EH (cell line): ENCODE measurements around the gene ZBTB20.

Source experiments
- DNase-seq: peaks from one replicate; pipeline ENCODE4 v3.0.0-alpha.2; 2015; ENCODE audit warnings: low read depth

ZBTB20 gene

DNA sequence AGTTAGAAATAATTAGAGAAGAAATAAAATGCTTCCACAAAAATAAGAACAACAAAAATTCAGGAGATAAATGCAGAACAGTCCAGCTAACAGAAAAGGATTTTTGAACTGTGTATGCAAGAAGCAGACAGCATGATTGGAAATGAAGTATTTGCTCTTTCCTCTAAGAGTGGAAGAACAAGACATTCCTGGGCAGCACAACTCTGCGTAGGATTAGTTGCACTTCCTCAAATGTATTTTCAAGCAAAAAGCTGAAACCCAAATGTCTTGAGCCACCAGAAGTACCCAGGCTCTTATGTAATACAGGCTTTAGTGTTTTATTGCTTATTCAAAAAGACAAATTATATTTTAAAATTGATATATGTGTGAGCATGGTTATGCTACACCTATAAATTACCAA, 127.2 kb downstream of the ZBTB20 start:
- no peak for DNase-seq

DNA sequence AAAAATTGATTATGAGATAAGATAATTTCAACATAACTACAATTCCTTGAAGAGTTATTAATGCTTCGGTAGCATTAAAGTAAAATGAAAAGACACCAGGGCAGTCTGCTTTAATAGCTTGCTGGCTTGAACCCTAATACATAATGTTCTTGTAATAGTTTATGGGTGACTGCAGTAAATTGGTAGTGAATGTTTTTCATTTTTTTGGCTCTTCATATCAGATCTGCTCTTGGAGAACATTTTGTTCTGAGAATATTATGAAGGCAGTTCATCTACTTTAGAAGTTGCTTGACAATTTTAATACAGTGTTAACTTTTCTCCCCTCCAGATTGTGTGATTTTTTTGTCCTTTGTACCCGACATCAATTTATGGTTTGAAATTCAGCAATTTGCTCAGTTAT, 128.4 kb downstream of the ZBTB20 start:
- no peak for DNase-seq

DNA sequence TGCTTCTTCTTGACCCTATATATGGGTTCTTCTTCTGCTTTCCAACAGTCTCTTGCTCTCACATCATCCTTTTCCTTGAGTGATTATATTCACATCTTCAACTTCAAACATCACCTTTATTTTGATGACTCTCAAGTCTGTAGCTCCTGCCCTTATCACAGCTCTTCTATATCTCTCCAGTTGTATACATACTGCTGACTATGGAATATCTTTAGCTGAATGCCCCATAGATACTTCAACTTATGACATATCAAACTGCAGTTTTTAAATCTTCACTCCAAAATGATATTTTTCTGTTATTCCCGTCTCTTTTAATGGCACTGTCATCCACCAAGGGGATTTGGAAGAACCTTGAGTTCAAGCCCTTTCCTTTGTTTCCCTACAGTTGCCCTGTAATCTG, 139.1 kb downstream of the ZBTB20 start:
- DNase-seq: no peak

DNA sequence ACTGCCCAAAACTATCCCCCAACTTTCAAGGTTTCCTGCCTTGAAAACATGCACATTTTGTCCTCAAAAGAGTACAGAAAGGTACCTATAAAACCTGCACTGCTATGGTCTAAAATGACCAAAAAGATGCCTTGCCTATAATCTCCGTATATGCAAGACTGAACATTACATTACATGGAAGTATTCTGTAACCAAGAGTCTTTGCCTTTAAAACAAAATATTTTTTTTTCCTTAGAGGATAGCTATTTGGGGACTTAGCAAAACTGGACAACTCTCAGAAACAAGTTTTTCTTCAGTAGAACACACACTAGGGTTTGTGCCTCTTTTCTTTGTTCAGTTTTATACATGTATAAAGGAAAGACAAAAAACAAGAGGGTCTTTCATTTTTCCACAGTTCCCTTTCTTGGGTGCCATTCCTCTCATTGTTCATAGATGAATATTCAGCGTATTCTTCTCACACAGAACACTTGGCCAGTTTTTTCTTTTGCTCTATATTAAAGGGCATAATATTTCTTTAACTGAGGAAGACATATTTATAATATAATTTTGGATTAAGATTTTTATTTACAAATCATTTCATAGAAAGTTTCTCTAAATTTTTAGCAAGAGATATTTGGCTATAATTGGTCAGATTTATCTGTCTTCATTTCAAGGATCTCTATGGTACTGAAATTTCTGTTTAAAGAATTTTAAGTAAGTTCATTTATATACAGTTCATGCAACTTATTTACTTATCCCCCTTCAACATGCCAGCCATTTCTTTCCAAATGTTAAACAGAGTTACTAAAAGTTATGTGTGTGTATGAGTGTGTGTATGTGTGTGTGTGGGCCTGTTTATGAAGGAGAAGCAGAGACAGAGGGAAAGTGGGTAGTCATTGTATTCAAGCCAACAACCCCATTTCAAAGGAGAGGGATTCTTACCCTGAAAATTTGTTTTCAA, 142.6 kb downstream of the ZBTB20 start:
- DNase-seq: no peak

DNA sequence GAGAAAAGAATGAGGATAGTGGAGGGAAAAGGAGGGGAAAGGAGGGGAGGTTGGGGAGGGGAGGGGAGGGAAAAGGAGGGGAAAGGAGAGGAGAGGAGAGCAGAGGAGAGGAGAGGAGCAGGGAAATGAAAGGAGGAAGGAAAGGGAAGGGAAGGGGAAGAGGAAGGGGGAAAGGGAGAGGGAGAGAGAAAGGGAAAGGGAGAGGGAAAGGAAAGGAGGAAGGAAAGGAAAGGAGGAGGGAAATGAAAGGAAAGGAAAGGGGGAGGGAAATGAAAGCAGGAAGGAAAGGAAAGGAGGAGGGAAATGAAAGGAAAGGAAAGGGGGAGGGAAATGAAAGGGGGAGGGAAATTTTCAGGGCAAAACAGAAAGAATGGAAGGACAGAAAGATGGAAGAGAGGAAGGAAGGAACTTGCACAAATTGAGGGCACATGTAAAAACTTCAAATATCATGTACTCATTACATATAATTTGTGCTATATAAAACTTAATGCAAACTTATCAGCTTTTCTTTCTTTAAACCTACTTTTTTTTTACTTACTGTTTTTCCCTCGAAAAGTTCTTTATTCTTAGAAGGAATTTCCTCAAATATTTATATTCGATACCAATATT, 148.0 kb downstream of the ZBTB20 start:
- DNase-seq: no peak

DNA sequence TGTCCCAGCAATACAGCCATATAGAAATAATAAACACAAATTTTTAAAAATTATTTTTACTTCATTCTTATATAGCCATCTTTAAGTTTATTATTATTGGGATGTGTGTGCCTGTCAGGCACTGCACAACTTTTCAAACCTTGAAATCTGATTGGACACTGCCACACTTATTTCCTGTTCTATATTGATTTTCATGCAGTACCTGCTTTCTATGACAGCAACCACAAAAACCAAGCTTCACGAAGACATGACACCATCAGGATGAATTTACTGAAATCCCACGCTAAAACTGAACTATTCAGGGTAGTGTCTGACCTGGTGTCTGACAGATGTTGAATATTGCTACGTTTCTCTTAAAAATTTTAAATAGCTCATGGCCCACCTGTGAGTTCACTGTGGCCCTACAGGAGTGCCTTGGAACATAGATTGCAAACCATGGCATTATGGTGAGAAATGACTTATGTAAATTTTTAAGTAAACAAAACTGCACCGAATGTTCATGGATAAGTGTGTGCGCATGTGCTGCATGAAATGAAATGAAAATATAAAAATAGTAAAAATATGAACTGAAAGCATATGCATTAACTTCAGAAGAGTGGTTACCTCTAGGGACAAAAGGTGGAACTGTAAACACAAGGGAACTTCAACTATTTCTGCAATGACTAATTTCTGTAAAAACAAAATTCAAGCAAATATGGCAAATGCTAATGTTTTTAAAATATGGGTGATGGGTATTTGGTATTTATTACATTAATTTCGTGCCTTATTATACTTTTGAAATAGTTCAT, 152.3 kb downstream of the ZBTB20 start:
- no peak for DNase-seq

DNA sequence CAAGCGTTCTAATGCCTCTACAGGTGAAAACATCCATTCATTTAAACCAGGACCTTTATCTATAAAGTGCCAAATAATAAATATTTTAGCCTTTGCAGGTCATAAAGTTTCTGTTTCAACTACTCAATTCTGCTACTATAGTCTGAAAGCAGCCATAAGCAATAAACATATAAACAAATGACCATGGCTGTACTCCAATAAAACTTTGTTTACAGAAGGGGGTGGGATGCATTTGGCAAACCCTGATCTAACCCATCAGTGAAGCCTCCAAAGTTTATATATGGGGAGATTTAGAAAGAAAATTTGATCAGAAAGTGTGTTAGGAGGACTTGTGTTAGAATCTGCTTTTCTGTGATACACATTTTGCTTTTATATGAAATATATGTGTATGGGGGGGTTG, 161.3 kb downstream of the ZBTB20 start:
- DNase-seq: no peak

DNA sequence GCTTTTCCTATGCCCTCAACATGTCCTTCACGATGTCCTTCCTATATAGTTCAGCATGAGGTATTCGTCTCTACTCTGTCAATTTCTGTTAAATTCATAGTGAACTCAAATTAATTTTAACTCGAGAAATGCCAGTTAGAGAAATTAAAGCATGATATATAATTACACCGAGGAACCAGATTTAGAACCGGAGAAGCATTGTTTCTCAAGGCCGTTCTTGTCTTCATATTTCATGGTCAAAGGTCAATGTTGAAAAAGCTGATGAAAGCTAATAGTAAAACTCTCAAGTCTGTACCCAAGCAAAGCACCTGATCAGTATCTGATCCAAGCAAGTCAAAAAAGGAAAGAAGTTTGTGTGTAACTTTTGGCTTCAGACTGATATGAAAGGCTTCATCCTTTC, 163.8 kb downstream of the ZBTB20 start:
- no peak for DNase-seq

DNA sequence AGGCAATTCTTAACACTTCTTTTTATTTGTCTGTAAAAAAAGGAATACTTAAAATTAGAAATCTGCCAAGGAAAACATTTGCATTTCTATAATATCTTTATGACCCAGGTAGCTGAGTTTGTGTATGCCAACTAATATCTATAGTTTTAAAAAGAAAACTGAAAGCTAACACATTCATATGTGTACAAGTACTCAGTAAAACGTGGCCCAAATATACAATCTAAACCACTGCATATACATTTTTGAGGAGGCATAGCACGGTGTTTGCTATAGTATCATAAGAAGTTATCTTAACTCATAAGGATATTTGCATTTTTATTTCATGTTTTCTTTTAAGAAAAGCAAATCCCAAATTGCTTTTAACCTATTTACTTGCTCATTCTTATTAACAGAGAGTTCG, 172.7 kb downstream of the ZBTB20 start:
- DNase-seq: no peak

DNA sequence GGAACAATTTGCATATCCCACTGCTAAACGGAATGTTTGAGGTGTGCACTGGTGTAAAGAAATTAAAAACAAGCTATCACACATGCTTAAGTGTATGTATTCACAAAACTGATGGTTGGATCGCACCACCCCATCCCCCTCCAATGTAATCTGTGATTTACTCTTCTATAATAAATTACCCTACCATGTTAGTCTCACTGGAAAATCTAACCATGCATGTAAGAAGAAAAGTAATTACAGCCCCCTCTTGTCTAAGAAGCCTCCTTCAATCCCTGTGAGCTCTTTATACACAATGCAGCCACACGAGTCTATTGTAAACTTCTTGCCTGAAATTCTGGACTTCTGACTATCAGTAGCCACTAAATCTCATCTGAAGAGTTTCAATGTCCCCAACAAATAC, 173.6 kb downstream of the ZBTB20 start:
- DNase-seq: no peak

DNA sequence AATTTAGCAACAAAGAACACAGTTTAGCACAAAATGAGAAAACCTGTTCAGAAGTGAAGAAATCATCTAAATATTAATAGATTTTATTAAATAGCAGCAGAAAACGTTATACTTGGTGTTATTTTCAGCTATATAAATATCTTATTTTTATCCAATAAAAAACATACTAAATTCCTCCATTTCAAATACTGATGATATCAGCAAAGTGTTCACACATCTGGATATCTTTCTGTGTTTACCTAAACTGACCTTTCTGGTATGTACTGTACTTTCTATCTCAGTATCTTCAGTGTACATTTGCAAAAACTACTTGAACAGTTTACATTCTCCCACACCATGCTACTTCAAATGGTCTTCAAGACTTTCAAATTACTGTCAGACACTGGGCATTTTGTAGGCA, 179.9 kb downstream of the ZBTB20 start:
- DNase-seq: no peak

DNA sequence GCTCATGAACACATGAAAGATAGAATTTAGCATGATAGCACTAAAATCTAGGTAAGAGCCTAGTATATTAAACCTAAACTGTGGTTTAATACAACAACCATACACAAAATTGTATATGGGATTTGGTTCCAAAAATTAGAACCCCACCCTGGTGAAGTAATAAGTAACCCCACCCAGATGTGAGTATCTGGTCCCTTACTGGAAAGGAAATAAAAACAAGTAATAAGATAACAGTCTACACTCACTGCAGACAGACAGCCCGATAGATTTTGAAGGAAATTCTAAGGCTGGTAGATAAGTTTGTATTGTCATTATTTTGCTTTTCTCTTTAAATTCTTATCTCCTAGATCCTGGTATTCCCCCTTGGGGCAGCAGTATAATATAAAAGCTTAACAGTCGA, 184.9 kb downstream of the ZBTB20 start:
- no peak for DNase-seq

DNA sequence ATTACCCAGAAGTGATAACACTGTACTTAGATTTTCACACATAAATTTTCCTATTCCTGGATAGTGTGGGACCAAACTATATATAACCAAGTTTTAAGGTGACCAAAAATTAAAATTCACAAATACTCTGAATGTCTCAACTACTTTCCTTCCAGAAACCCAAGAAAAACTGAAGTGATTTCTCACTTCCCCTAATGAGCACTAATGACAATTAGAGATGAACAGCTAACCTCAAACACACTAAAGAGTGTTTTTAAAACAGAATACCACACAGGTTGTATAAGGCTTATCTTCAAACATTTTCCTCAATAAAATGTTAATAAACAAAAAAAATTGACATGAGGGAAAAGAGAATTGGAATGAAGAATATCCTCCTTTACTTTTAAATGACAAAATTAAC, 188.2 kb downstream of the ZBTB20 start:
- DNase-seq: no peak

DNA sequence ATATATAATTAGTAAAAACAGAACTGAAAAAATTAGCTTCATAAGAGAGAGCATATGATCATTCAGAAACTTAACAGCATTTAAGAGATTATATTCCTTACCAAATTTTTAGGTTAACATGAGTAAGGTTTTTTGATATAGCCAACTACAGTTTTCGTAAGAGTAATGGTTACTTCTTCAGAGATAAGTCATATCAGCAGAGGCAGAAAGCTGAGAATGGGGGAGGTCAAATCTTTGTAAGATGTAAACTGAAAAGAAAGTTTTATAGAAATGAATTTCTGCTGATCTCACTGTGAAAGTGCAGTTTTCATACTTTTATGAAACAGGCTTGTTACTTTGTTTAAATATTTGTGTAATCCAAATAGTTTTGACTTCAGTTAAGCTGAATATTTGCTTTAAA, 193.3 kb downstream of the ZBTB20 start:
- no peak for DNase-seq

DNA sequence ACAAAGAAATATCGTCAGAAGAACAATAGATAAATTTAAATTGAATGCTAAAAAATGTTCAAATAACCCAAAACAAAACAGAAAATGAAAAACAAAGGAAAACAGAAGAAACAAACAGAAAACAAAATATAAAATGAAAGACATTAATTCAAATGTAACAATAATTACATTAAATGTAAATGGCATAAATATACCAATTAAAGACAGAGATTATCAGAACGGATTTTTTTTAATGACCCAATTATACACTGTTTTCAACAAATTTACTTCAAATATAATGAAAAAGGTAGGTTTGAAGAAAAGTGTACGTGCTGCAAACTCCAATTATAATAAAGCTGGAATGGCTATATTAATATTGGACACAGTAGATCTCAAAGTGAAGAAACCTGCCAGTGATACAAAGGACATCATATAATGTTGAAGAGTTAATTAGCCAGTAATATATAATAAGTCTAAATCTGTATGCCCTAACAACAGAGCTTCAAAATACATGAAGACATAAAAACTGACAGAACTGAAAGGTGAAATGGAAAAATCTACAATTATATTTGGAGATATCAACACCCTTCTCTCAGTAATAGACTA, 193.8 kb downstream of the ZBTB20 start:
- no peak for DNase-seq

DNA sequence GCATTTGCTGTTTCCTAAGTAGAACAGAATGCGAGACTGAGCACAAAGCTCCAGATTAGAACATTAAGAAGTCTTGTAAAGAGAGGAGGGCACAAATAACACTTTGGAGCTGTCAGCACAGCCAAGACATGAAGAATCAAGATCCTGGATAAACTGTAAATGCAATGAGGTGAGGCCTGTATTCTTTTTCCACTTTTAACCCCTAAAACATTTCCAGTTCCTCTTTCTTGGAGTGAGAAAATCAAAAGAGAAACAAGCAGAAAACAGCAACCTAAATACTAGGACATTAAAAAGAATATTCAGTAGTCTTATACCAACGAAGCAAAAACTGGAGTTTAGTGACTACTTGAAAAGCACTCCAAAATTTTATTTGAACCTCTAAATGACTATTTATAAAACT, 204.3 kb downstream of the ZBTB20 start:
- no peak for DNase-seq

DNA sequence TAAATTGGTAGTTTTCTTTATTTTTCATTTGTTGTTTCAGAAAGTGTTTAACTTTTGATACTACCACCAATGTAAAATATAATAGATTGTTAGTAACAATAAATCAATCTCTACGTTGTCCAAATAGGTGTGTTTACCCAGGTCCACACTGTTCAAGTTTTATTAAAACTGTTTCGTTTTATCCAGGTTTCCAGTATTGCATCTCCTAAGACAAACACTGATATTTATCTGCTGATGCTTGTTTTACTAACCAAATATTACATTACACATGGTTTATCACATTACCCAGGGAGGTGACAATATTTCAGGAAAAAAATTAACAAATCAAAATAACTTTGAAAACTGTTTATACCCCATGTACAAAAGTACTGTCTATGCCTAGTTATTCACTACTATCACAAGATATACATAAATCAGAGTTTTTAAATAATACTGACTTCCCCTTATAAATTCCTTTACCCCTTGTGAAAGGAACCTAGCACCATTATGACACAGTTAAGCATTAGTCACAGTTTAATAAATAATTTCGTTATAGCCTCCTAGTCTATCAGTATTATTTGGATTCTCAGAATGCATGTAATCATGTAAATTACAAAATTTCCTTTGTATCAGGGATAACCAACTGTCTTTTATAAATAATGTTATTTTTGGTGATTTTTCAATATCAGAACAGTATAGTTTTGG, 205.3 kb downstream of the ZBTB20 start:
- DNase-seq: no peak

DNA sequence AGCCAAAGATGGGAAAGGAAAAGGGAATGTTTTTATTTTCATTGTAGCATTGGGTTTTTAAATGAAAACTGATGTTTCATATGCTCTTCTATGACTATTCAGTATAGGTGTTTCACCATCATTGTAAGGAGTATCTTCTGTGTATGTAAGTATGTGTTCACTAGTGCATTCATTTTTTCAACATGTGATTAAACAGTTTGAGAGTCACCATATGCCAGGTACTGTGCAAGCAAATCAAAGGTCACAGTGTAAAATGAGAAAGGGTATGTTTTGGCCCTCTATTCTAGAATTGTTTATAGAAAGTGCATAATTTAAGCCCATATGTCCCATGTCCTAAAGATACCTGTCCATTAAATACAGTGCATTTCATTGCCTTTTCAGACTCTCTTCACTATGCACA, 207.2 kb downstream of the ZBTB20 start:
- no peak for DNase-seq

DNA sequence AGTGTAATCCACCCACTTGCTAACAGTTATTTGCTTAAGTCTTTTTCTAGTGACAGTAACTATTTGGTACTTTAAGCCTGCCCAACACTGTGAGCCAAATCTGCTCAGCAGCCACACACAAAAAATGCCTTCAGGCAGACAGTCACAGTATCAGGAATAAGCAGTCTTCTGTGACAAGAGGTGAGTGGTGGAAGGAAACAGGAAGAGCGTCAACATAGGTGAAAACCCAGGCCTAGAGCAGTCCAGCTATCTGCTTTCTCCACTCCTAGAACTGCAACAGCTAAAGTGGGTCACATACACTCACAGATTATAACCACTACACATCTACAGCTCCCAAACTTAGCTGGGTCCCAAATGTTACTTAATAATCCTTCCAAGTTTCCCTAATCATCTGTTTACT, 213.7 kb downstream of the ZBTB20 start:
- no peak for DNase-seq

DNA sequence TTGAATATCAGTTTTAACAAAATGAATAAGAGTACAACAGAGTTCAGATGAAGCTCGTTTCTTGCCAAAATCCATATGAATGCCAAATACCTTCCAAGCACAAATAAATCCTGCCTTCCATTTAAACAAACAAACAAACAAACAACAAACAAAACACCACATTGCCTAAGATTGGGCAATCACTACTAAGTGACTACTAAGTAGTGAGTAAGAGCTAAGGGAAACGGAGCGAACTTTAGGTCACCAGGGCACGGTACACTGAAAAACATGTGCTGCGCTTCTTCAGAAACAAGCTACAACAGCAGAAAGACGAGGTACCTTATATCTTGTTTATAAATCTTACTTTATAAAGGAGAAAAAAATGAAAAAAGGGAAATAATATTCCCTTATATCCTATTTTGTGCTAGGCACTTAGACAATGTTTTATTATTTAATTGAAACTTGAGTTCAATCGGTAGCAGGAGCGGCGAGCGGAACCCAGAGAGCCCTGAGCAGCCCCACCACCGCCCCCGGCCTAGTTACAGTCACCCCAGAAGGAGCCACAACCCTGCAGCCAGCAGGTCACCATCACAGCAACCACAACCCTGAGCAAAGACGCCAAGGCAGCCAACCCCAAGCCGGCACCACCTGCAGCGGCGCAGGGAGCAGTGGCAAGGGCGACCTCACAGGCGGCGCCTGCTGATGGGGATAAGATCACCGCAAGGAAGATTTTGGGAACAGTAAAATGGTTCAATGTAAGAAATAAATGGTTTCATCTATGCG, 216.9 kb downstream of the ZBTB20 start:
- DNase-seq: no peak

DNA sequence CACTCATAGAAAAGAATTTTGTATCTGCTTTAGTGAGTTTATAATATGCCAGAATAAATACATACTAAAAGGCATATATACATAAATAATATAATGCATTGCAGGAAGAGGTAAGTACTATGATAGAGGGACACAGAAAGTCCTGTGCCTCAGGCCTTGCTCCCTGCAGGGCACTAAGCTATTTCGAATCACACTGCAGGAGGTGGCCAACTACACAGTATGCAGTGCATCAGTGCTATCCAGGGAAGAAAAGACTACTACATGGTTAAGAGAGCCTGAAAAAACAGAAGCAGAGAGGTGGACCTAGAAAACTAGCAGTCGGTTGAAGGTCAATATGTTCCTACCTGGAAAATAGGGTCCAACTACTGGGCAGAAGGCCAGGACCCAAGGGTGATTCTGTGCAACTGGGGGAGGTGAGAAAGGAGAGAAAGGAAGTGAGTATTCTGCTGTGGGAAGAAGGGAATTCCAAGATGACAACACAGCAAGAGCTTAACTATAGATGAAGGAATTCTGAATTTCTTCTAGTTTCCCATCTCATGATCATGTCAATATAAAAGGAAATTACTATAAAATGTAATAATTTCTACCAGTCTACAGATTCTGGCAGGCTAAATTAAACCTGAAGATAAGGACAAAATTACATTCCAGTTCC, 218.0 kb downstream of the ZBTB20 start:
- peak; percentile 7 for DNase-seq
